ENCODE results near the gene CFHR5.

Gene CFHR5

GRCh38 chr1:196954778-196955177 is 22.6 kb upstream of the CFHR5 start:
- TF ChIP-seq CTCF (IDR thresholded peaks at IDR 0.05; ENCODE audit: poor library complexity, severe bottlenecking) = no peak
- no peak overlapping the region for H3K4me3 ChIP-seq (ENCODE audit: severe bottlenecking)
- H3K27ac ChIP-seq (ENCODE audit: poor library complexity, severe bottlenecking) = no peak overlapping the region
- ATAC-seq (ENCODE audit: low read depth) (no peak), DNase-seq (ENCODE audit: low spot score) (no peak)
- H3K27me3 ChIP-seq (ENCODE audit: insufficient read depth, poor library complexity, severe bottlenecking) = no peaks in the 10 kb centered on the region
- no peaks in the 10 kb centered on the region for H3K4me1 ChIP-seq (ENCODE audit: insufficient read depth, poor library complexity, severe bottlenecking)
- H3K36me3 ChIP-seq (ENCODE audit: low read depth) = no peaks in the 10 kb centered on the region
- no peaks in the 10 kb centered on the region for H3K9me3 ChIP-seq (ENCODE audit: severe bottlenecking)

GRCh38 chr1:196955926-196956325 is 21.4 kb upstream of the CFHR5 start:
- Histone ChIP-seq H3K4me3 (ENCODE audit: severe bottlenecking) (no peak overlapping the region), H3K9me3 (ENCODE audit: severe bottlenecking) (no peaks in the 10 kb centered on the region), H3K36me3 (ENCODE audit: low read depth) (no peaks in the 10 kb centered on the region), H3K4me1 (ENCODE audit: insufficient read depth, poor library complexity, severe bottlenecking) (no peaks in the 10 kb centered on the region), H3K27ac (ENCODE audit: poor library complexity, severe bottlenecking) (no peak overlapping the region), H3K27me3 (ENCODE audit: insufficient read depth, poor library complexity, severe bottlenecking) (no peaks in the 10 kb centered on the region)
- ATAC-seq (ENCODE audit: low read depth) = no peak
- DNase-seq (ENCODE audit: low spot score) = no peak
- TF ChIP-seq CTCF (IDR thresholded peaks at IDR 0.05; ENCODE audit: poor library complexity, severe bottlenecking) = no peak

GRCh38 chr1:196960854-196961253 is 16.5 kb upstream of the CFHR5 start:
- Histone ChIP-seq H3K36me3 (ENCODE audit: low read depth) (no peaks in the 10 kb centered on the region), H3K4me3 (ENCODE audit: severe bottlenecking) (no peak overlapping the region), H3K9me3 (ENCODE audit: severe bottlenecking) (no peaks in the 10 kb centered on the region), H3K4me1 (ENCODE audit: insufficient read depth, poor library complexity, severe bottlenecking) (no peaks in the 10 kb centered on the region), H3K27ac (ENCODE audit: poor library complexity, severe bottlenecking) (no peak overlapping the region), H3K27me3 (ENCODE audit: insufficient read depth, poor library complexity, severe bottlenecking) (no peaks in the 10 kb centered on the region)
- DNase-seq (ENCODE audit: low spot score) (no peak), ATAC-seq (ENCODE audit: low read depth) (no peak)
- no peak for TF ChIP-seq CTCF (IDR thresholded peaks at IDR 0.05; ENCODE audit: poor library complexity, severe bottlenecking)

GRCh38 chr1:196970182-196970581 is 7.2 kb upstream of the CFHR5 start:
- TF ChIP-seq CTCF (IDR thresholded peaks at IDR 0.05; ENCODE audit: poor library complexity, severe bottlenecking) = no peak
- Histone ChIP-seq H3K36me3 (ENCODE audit: low read depth) (no peaks in the 10 kb centered on the region), H3K27me3 (ENCODE audit: insufficient read depth, poor library complexity, severe bottlenecking) (no peaks in the 10 kb centered on the region), H3K9me3 (ENCODE audit: severe bottlenecking) (no peaks in the 10 kb centered on the region), H3K4me3 (ENCODE audit: severe bottlenecking) (no peak overlapping the region), H3K4me1 (ENCODE audit: insufficient read depth, poor library complexity, severe bottlenecking) (no peaks in the 10 kb centered on the region), H3K27ac (ENCODE audit: poor library complexity, severe bottlenecking) (no peak overlapping the region)
- ATAC-seq (ENCODE audit: low read depth) (no peak), DNase-seq (ENCODE audit: low spot score) (no peak)

GRCh38 chr1:196976278-196976677 is 1.1 kb upstream of the CFHR5 start:
- peaks cover 2% of the 10 kb centered on the region for H3K27me3 ChIP-seq (ENCODE audit: insufficient read depth, poor library complexity, severe bottlenecking)
- no peaks in the 10 kb centered on the region for H3K36me3 ChIP-seq (ENCODE audit: low read depth)
- no peak overlapping the region for H3K27ac ChIP-seq (ENCODE audit: poor library complexity, severe bottlenecking)
- ATAC-seq (ENCODE audit: low read depth) (no peak), DNase-seq (ENCODE audit: low spot score) (no peak)
- no peaks in the 10 kb centered on the region for H3K4me1 ChIP-seq (ENCODE audit: insufficient read depth, poor library complexity, severe bottlenecking)
- no peak for TF ChIP-seq CTCF (IDR thresholded peaks at IDR 0.05; ENCODE audit: poor library complexity, severe bottlenecking)
- H3K9me3 ChIP-seq (ENCODE audit: severe bottlenecking) = no peaks in the 10 kb centered on the region
- no peak overlapping the region for H3K4me3 ChIP-seq (ENCODE audit: severe bottlenecking)

Data from RWPE2 (cell line).